GM12801 (cell line): ENCODE data around the gene BDNF.

Experiments used
- CTCF ChIP-seq: IDR thresholded peaks from one replicate; pipeline ENCODE4 v1.5.1; 2011; ENCODE audit warnings: control low read depth; ENCODE audit not compliant: insufficient read length; ENCODE audit errors: extremely low read depth

The BDNF gene

GRCh38 chr11:27608951-27609350 lies 91.3 kb downstream of the BDNF start:
- no peak for TF ChIP-seq CTCF

GRCh38 chr11:27605422-27605821 lies 94.8 kb downstream of the BDNF start:
- no peak for TF ChIP-seq CTCF
